ENCODE results near the gene NRL.

- no peak for TF ChIP-seq EZH2 (IDR thresholded peaks at IDR 0.05)
- no peak for TF ChIP-seq POLR2AphosphoS5 (IDR thresholded peaks at IDR 0.05; ENCODE audit: borderline replicate concordance, low read depth, low read length)
Observed at GRCh38 chr14:24084440-24084839, 30.3 kb downstream of the NRL start.

Data from SK-N-MC (cell line).